Activated CD8-positive, alpha-beta memory T cell treated with anti-CD3 and anti-CD28 coated beads for 1 hour (primary cell): Measurements from ENCODE around the gene AQP1.

ENCODE experiments used
- DNase-seq, 2 donors: peaks; one replicate each; pipeline ENCODE4 v3.0.0-alpha.2; 2020; ENCODE audit warnings: low read depth in 1 of 2; ENCODE audit errors: extremely low read depth in 1 of 2

The AQP1 gene

DNA sequence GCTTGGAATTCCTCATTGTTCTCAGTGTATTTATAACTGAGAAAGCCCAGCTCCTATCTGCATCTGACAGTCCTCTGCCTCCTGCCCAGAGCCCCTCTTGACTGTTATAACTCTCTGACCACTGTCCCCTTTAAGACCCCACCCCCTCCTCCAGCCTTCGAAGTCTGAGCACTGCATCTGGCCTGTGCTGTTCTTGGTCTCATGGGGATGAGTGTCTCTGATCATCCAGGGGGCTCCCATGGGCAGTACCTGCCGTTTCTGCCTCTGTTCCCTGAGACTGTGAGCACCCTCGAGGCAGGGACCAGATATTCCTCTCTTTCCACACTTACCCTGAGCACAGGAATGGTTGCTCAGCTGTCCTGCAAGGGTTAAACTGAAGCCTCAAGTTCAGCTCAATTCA is 59.8 kb downstream of the AQP1 start:
- DNase-seq: no peak

DNA sequence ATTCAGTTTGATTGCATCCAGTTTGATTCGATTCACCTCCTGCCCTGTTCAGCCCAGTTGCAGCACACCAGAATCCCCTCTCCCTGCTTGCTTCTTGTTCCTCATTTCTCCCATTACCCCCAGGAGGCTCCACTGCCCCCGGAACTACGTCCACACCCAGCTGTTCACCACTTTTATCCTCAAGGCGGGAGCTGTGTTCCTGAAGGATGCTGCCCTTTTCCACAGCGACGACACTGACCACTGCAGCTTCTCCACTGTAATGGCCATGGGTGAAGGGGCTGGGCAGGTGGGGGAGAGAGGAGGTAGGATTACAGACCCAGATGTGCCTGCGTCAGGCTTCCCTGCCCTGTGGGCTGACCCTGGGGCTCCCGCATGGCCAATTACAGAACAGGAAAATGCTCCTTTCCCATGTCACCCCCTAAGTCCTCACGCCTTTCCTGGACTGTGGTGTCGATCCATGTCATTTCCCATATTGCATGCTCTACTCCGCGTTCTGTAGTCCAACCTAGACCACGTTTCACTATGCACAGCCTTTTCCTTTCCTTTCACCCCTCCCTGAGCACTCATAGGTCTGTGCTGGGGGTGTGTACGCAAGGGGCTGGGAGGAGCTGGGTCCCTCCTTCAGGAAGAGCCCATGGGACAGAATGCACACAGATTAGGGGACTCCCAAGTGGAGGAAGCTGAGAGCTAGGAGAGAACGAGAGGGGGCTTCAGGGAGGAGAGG is 60.3 kb downstream of the AQP1 start:
- no peak for DNase-seq

DNA sequence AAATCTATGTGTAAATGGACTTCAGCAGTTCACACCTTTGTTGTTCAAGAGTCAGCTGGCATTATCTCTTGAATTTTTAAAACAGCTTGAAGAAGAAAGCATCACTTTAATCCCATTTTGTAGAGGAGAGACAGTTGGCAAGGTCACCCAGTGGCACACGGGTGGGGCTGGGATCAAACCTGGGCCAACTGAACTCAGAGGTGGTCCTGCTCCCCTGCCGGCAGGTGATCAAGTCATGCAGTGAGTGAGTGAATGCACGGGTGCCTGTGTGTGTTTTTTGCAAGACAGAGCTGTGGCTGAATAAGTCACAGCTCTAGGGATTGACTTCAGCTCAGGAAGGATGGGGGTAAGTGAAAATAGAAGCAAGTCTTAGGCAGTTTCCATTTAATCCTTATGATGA is 61.6 kb downstream of the AQP1 start:
- no peak for DNase-seq

DNA sequence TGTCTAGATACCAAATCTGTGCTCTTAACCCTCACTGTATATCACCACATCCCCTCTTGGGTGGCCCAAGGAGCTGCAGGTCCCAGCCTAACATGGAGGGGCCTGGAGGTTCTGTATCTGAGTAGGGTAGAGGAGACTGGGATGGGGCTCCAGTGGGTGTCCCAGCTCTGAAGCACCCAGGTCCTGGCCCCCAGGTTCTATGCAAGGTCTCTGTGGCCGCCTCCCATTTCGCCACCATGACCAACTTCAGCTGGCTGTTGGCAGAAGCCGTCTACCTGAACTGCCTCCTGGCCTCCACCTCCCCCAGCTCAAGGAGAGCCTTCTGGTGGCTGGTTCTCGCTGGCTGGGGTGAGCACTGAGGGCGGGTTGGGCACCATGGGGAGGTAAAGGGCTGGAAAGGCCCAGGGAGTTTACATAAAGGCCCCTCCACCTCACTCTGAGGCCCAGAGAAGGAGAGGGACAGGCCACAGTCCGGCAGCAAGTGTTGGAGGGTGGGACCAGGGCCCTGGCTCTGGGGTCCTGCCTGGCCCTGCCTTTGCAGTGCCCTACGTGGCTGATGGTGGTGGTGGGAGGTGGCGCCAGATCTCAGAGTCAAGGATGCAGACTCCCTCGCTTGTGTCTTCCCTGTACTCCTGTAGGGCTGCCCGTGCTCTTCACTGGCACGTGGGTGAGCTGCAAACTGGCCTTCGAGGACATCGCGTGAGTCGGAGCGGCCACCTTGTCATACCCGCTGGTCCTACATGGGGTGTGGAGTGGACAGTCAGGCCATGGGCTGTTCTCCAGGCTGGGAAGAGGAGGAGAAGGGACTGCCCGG is 62.3 kb downstream of the AQP1 start:
- no peak for DNase-seq

DNA sequence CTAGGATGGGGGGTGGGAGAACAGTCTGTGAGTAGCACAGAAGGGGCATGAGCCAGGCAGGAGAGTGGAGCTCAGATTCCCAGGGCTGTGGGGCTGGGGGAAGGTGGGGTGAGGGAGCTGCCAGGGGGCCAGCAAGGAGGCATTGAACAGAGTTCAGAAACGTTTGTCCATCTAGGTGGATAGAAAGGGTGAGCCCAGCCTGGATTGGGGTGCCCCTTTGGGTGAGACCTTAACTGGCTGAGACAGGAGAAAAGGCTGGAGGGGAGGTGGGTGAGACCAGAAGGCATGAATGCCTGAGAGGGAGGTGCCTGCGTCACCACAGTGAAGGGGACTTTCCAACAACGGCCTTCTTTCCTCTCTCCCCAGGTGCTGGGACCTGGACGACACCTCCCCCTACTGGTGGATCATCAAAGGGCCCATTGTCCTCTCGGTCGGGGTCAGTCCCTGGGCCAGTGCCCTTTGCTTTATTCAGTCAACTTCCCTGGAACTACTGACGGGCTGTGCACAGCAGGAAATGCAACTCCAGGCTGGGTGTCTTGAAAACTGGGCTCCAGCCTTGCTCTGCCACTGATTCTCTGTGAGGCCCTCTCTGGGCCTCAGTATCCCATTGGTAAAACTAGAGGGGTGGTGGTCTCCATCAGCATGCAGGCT is 63.1 kb downstream of the AQP1 start:
- DNase-seq: no peak
